ENCODE results near the gene MUC2.

The MUC2 gene

DNA sequence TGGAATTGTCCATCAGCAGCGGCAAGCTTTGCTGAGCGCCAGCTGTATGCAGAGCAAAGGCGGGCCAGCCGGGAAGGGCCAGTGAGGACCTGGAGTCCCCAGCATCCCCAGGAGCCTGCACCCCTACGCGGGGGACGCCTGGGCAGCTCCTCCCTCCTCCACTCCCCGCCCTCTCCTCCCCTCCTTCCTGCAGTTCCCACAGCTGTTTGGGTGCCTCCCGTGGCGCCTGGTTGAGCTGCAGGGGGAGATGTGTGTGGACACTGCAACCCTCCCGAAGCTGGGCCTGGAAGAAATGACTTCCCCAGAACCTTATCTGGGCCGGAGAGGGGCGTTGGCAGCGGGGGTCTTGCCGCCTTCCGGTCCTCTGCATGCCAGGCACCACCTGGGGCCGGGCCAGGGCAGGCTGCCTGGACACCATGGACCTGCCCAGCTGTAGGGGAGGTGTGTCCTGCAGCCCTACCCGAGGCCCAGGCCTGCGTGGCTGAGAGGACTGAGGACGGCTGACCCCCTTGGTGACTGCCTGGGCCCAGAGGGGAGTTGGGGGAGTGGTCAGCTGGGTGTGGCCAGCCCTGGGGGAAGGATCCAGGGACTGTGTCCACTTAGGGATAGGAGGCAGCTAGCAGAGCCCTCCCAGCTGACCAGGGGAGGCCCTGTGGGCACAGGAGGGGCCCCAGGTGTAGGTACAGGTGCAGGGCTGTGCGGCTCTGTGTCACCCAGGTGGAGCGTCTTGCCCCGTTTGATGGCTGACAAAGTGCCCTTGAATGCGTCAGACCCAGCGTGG lies 21.4 kb upstream of the MUC2 start:
- ATAC-seq (no peak), DNase-seq (no peak)
- H3K4me1 Mint-ChIP-seq: no peaks in the 10 kb centered on the region
- H3K27me3 Mint-ChIP-seq: peaks cover 10% of the 10 kb centered on the region
- no peaks in the 10 kb centered on the region for H3K36me3 Mint-ChIP-seq (ENCODE audit: low read depth)
- no peak overlapping the region for H3K27ac Mint-ChIP-seq
- no peak overlapping the region for H3K4me3 Mint-ChIP-seq
- H3K9me3 Mint-ChIP-seq: no peaks in the 10 kb centered on the region

DNA sequence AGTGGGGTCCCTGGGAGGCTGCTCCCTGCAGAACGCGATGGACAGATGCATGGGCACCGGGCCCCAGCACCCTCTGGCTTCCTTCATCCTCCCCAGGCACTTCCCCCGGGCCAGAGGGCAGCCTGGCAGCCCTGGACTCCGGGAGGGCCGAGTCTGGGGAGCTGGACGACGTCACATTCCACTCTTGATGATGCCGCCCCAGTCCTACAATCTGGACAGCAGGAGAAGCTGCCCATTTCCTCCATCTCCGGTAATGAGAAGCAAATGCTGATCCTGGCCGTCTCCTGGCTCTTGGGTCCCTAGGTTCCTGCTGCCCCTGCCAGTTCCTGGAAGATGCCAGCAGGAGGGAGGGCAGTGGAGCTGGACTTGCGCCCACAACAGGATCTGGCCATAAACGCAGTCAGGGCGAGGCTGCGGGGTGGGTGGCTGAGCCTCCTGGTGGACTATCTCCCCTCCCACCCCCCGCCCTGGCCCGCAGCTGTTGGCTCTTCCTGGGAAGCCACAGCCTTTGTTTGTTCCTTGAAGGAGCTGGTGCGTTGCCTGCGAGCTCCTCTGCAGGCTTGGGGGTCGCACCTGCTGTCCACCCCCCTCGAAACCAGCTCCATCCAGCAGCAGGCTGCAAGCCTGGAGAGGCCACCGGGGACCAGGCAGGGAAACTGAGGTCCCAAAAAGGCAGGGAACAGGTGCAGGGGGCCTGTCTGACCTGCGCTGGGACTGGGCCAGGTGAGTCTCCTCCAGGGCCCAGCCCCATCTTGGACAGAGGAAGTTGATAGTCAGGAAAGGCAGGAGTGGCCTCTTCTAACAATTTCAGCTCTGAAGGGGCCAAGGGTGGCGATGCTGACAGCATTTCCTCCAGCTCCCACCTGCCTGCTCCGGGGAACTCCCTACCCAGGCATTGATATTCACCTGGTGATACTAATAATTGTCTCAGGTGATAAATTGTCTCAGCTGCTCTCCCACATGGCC lies 20.2 kb upstream of the MUC2 start:
- DNase-seq (no peak), ATAC-seq (no peak)
- no peak overlapping the region for H3K27ac Mint-ChIP-seq
- no peaks in the 10 kb centered on the region for H3K4me1 Mint-ChIP-seq
- no peaks in the 10 kb centered on the region for H3K9me3 Mint-ChIP-seq
- H3K36me3 Mint-ChIP-seq (ENCODE audit: low read depth): no peaks in the 10 kb centered on the region
- peaks cover 5% of the 10 kb centered on the region for H3K27me3 Mint-ChIP-seq
- H3K4me3 Mint-ChIP-seq: no peak overlapping the region

DNA sequence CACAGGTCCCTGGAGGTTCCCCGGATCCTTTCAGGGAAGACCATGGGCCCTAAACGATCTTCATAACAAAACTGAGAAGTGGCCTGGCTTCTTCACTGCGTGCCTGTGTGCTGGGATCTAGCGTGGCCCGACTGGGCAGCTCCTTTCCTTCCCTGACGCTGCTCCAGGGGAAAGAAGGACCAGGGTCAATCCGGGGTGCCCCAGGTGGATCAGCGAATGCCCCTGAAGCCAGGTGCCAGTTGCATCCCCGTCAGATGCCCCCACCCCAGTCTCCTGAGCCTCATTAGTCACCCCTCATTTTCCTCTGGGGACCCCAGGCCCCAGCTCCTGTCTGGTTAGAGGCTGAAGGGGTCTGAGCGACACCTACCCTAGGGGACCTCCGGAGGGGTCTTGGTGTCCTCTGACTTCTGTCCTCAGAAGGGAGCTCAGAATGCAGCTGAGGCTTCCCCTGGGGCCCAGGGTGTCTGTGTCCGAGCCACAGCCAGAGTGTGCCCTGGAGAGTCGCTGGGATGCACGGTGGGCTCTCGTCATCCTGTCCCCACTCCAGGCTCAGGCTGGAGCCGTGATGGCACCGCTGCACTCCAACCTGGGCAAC lies 19.5 kb upstream of the MUC2 start:
- no peaks in the 10 kb centered on the region for H3K4me1 Mint-ChIP-seq
- no peak overlapping the region for H3K4me3 Mint-ChIP-seq
- H3K27me3 Mint-ChIP-seq: peaks cover 5% of the 10 kb centered on the region
- DNase-seq (no peak), ATAC-seq (no peak)
- no peaks in the 10 kb centered on the region for H3K9me3 Mint-ChIP-seq
- no peaks in the 10 kb centered on the region for H3K36me3 Mint-ChIP-seq (ENCODE audit: low read depth)
- H3K27ac Mint-ChIP-seq: no peak overlapping the region

DNA sequence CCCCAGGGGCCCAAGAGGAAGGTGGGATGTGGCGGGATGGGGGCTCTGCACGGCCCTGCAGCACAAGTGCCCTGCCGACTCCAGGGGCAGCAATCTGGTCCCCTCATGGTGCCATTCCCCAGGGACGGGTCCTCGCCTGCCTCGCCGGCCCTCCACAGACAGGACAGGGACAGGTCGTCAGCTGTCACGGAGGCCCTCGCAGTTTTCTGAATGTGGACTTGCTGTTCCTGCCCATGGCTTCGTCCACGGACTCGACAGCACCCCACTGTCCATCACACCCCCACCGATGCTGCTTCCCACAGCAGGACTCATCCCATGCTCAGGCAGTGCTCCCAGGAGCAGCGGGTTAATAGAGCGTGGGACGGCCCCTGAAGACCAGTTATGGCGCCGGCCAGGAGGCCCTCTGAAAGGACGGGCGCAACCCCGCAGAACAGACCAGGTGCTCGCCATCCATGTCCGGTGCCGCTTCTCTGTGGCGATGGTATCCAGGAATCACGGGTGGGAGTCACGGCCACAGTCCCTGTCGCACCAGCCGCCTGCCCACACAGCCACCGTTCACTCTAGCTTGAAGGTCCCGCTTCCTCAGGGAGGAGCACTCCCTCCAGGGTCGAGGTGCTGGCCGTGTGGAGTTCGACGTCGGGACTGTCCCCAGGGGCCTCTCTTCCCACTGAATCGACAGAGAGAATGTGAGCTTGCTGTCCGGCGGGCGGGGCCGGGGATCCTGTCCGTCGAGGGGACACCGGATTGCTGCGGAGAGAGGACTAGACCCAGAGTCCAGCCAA lies 18.5 kb upstream of the MUC2 start:
- H3K27ac Mint-ChIP-seq: no peak overlapping the region
- no peak for ATAC-seq
- no peak for DNase-seq
- H3K27me3 Mint-ChIP-seq: peaks cover 3% of the 10 kb centered on the region
- no peaks in the 10 kb centered on the region for H3K9me3 Mint-ChIP-seq
- no peaks in the 10 kb centered on the region for H3K36me3 Mint-ChIP-seq (ENCODE audit: low read depth)
- no peaks in the 10 kb centered on the region for H3K4me1 Mint-ChIP-seq
- H3K4me3 Mint-ChIP-seq: no peak overlapping the region

DNA sequence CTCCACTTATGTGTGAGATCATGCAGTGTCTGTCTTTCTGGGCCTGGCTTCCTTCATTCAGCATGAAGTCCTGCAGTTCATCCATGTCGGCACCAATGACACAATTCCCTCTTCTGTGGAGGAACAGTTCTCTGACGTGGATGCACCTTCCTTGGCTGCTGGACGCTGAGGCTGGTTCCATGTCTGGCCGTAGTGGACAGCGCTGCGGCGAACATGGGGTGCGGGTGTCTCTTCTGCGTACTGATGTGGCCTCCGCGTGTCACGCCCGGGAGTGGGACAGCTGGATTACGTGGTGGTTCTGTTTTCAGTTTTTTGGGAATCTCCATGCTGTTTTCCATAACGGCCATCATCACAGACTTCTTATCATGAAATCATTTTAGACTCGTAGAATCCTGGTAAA lies 16.9 kb upstream of the MUC2 start:
- H3K36me3 Mint-ChIP-seq (ENCODE audit: low read depth): no peaks in the 10 kb centered on the region
- H3K9me3 Mint-ChIP-seq: peaks cover 9% of the 10 kb centered on the region
- H3K27me3 Mint-ChIP-seq: peaks cover 3% of the 10 kb centered on the region
- peaks cover 1% of the 10 kb centered on the region for H3K4me1 Mint-ChIP-seq
- ATAC-seq: no peak
- H3K4me3 Mint-ChIP-seq: no peak overlapping the region
- no peak for DNase-seq
- no peak overlapping the region for H3K27ac Mint-ChIP-seq

DNA sequence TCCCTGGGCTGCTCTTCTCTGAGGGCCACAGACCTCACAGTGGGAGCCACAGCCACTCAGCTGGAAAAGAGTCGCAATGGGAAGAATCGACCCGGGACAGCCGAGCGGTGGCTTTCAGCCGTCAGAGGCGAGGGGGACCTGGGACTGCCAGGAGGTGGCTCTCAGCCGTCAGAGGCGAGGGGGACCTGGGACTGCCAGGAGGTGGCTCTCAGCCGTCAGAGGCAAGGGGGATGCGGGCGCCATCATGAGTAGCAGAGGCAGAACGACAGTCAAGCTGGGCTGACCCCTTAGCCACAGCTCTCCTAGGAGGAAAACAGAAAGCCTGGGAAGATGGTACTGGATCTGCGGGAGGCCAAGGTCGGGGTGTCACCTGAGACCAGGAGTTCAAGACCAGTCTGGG lies 14.9 kb upstream of the MUC2 start:
- DNase-seq: no peak
- no peaks in the 10 kb centered on the region for H3K36me3 Mint-ChIP-seq (ENCODE audit: low read depth)
- H3K27ac Mint-ChIP-seq: no peak overlapping the region
- peaks cover 9% of the 10 kb centered on the region for H3K9me3 Mint-ChIP-seq
- H3K27me3 Mint-ChIP-seq: peaks cover 6% of the 10 kb centered on the region
- peaks cover 13% of the 10 kb centered on the region for H3K4me1 Mint-ChIP-seq
- ATAC-seq: no peak
- no peak overlapping the region for H3K4me3 Mint-ChIP-seq

DNA sequence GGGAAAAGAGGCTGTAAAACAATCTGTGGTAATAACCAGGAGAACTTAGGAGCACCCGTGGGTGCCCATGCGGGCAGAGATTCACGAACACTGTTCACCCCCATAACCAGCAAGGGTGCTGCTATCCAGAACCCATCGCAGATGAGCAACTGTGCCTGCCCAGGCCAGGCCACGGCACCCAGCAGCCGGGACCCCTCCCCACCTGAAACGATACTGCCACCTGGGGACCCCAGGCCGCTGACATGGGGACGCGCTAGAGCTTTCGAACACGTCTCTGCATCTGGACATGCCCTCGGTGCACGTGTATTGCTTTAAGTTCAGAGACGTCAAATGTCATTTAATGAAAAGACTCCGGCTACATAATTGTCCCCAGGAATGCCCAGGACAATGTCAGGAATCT lies 14.3 kb upstream of the MUC2 start:
- Mint-ChIP-seq H3K27me3 (peaks cover 6% of the 10 kb centered on the region), H3K4me1 (peaks cover 13% of the 10 kb centered on the region), H3K9me3 (peaks cover 9% of the 10 kb centered on the region), H3K27ac (no peak overlapping the region), H3K36me3 (ENCODE audit: low read depth) (no peaks in the 10 kb centered on the region), H3K4me3 (no peak overlapping the region)
- ATAC-seq (no peak), DNase-seq (no peak)

DNA sequence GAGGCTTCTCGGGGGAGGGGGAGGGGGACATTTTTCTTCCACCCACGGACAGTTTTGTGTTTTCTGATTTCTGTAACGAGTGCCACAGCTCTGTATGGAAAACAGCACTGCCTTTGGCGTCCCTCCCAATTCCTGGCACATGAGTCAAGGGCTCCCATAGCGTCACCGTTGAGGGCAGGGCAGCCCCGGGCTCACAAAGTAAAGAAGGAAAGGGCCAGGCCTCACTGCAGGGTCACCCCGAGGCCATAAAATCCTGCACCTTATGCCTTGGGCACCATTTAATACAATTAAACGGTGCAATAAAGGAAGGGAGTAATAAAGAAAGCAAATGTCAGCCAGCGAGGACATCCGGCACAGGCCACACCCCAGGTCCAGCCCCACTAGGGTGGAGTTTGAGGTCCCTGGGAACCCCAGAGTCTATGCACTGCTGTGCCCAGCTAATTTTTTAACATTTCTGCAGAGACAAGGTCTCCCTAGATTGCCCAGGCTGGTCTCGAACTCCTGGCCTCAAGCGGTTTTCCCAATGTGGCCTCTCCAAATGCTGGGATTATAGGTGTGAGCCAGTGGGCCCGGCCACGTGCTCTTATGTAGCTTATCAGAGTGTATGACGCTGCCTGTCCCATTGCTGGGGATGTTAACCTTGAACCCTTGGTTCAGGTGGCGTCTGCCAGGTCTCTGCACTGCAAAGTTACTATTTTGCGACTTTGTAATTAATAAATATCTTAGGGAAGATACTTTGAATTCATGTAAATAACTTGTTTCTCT lies 13.6 kb upstream of the MUC2 start:
- DNase-seq (no peak), ATAC-seq (no peak)
- H3K9me3 Mint-ChIP-seq: peaks cover 9% of the 10 kb centered on the region
- H3K4me1 Mint-ChIP-seq: peaks cover 13% of the 10 kb centered on the region
- H3K4me3 Mint-ChIP-seq: no peak overlapping the region
- peaks cover 8% of the 10 kb centered on the region for H3K27me3 Mint-ChIP-seq
- no peak overlapping the region for H3K27ac Mint-ChIP-seq
- H3K36me3 Mint-ChIP-seq (ENCODE audit: low read depth): no peaks in the 10 kb centered on the region

DNA sequence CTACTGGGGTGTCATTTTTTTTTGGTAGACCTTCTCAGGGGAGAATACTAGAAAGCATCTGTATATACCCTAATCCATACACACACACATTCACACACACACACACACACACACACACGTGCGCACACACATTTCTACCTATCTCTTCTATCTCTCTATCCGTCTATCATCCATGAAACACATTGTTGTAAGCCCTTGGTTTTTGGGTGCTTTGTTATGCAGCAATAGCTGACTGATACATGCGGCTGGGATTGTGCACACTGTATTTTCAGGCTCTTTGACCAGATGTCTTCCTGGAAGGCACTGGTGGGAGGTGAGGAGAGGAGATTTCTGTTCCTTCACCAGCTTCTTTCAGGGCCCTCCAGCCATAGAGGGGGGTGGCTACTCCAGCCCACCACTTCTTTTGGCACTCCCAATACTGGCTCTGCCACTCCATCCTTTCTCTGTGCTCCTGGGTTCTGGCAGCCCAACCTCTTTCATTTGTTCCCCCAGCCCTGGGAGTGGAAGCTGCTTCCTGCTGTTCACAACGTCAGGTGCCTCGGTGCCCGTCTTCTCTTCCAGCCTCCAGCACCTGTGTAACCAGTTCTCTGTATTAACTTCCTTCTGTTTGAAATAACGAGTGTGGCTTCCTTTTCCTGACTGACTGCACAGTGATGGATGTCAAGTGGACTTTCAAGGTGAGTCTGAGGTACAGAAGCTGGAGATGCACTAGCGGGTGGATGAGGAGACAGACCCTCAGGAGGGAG lies 12.4 kb upstream of the MUC2 start:
- H3K4me3 Mint-ChIP-seq: no peak overlapping the region
- H3K27ac Mint-ChIP-seq: no peak overlapping the region
- no peaks in the 10 kb centered on the region for H3K36me3 Mint-ChIP-seq (ENCODE audit: low read depth)
- H3K4me1 Mint-ChIP-seq: peaks cover 13% of the 10 kb centered on the region
- DNase-seq (no peak), ATAC-seq (no peak)
- peaks cover 9% of the 10 kb centered on the region for H3K27me3 Mint-ChIP-seq
- H3K9me3 Mint-ChIP-seq: peaks cover 9% of the 10 kb centered on the region

DNA sequence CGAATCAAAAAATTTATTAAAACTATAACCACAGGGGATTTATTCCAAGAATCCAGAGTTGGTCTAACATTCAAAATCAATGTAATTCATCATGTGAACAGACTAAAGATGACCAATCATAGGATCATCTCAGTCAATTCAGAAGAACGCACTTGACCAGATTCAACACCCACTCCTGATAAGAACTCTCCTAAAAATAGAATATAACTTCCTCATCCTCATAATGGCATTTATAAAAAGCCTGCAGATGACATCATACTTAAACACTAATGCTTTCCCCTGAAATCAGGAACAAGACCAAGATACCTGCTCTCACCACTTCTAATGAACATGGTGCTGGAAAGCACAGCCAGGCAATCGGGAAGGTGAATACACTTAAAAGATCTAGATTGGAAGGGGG lies 10.5 kb upstream of the MUC2 start:
- peak; percentile 66 for ATAC-seq
- H3K9me3 Mint-ChIP-seq: peaks cover 9% of the 10 kb centered on the region
- no peak overlapping the region for H3K27ac Mint-ChIP-seq

DNA sequence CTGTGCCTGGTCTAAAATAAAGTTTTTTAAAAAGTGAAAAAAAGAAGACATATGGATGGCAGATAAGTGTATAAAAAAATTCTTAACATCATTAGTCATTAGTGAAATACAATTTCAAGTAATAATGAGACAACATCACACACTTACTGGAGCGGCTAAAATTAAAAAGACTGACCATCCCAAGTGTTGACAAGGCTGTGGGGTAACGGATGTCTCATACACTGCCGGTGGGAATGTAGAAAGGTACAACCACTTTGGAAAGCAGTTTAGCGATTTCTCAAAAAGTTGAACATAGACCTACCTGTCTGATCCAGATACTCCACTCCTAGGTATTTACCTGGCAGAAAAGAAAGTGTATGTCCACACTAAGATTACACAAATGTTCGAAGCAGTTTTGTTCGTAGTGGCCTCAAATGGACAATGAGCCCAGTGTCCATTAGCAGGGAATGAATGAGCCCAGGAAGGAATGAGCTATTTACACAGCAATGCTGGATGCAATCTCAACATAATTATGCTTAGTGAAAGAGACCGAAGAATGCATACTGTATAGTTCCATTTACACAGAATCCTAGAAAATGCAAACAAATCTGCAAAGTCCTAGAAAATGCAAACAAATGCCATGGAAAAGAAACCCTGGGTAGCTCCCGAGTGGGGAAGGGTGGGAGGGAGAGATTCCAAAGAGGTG lies 6.7 kb upstream of the MUC2 start:
- Mint-ChIP-seq H3K4me3 (no peak overlapping the region), H3K9me3 (no peaks in the 10 kb centered on the region), H3K36me3 (ENCODE audit: low read depth) (no peaks in the 10 kb centered on the region), H3K4me1 (peaks cover 10% of the 10 kb centered on the region), H3K27me3 (peaks cover 17% of the 10 kb centered on the region), H3K27ac (no peak overlapping the region)
- DNase-seq (no peak), ATAC-seq (no peak)

More for the DNA sequence above, 10.5 kb upstream of the MUC2 start:
- Mint-ChIP-seq H3K4me1 (peaks cover 13% of the 10 kb centered on the region), H3K36me3 (ENCODE audit: low read depth) (no peaks in the 10 kb centered on the region), H3K27me3 (peaks cover 14% of the 10 kb centered on the region), H3K4me3 (no peak overlapping the region)
- no peak for DNase-seq

DNA sequence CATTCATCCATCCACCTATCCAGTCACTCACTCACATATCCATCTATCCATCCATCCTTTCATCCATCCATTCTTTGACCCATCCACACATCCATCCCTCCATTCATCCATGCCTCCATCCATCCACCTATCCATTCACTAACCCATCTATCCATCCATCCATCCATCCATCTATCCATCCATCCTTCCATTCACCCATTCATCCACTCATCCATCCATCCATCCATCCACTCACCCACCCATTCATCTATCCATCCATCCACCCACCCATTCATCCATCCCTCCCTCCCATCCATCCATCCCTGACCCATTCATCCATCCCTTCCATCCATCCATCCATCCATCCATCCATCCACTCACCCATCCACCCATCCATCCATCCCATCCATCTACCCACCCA lies 4.9 kb upstream of the MUC2 start:
- no peak for DNase-seq
- no peaks in the 10 kb centered on the region for H3K4me1 Mint-ChIP-seq
- no peak overlapping the region for H3K4me3 Mint-ChIP-seq
- no peaks in the 10 kb centered on the region for H3K36me3 Mint-ChIP-seq (ENCODE audit: low read depth)
- H3K9me3 Mint-ChIP-seq: no peaks in the 10 kb centered on the region
- H3K27me3 Mint-ChIP-seq: peaks cover 14% of the 10 kb centered on the region
- no peak overlapping the region for H3K27ac Mint-ChIP-seq
- no peak for ATAC-seq
